Activated naive CD4-positive, alpha-beta T cell (primary cell): Measurements from ENCODE around the gene E2F3.
"Not testable (repeated sequence)": the region's sequence is repeated elsewhere in the genome, so short reads cannot be mapped to it uniquely, and the experiment has no call there.

Source experiments
- DNase-seq, 4 experiments: peaks; one replicate each; lab custom pipeline; 2025; lab: John Stamatoyannopoulos, UW

Gene E2F3

GRCh38 chr6:20467437-20467836 lies 65.8 kb downstream of the E2F3 start:
- DNase-seq = no peak

- DNase-seq = no peak
Measured at GRCh38 chr6:20468209-20468608, 66.5 kb downstream of the E2F3 start.

- DNase-seq = no peak
Measured at GRCh38 chr6:20472748-20473147, 71.1 kb downstream of the E2F3 start.

GRCh38 chr6:20473518-20473917 lies 71.8 kb downstream of the E2F3 start:
- DNase-seq = no peak

- no peak for DNase-seq
Measured at GRCh38 chr6:20474874-20475542, 73.3 kb downstream of the E2F3 start.

- no peak for DNase-seq
Measured at GRCh38 chr6:20476501-20477043, 74.9 kb downstream of the E2F3 start.

- DNase-seq = no peak
Measured at GRCh38 chr6:20477485-20477884, 75.8 kb downstream of the E2F3 start.

GRCh38 chr6:20479060-20479459 lies 77.4 kb downstream of the E2F3 start:
- no peak for DNase-seq

- no peak for DNase-seq
Measured at GRCh38 chr6:20479526-20479925, 77.8 kb downstream of the E2F3 start.

GRCh38 chr6:20481281-20481680 lies 79.6 kb downstream of the E2F3 start:
- no peak for DNase-seq

- no peak for DNase-seq
Measured at GRCh38 chr6:20483887-20484497, 82.3 kb downstream of the E2F3 start.

GRCh38 chr6:20486641-20487040 lies 85.0 kb downstream of the E2F3 start:
- no peak for DNase-seq

GRCh38 chr6:20487669-20488375 lies 86.1 kb downstream of the E2F3 start:
- no peak for DNase-seq

- no peak for DNase-seq
Measured at GRCh38 chr6:20490591-20490990, 88.9 kb downstream of the E2F3 start.

GRCh38 chr6:20492099-20492498 lies 90.4 kb downstream of the E2F3 start:
- DNase-seq = no peak

- DNase-seq = no peak
Measured at GRCh38 chr6:20497216-20498040, 95.7 kb downstream of the E2F3 start.

- no peak for DNase-seq
Measured at GRCh38 chr6:20498041-20498385, 96.3 kb downstream of the E2F3 start.

- DNase-seq = no peak
Measured at GRCh38 chr6:20509212-20509611, 107.5 kb downstream of the E2F3 start.

- no peak for DNase-seq
Measured at GRCh38 chr6:20511852-20512251, 110.2 kb downstream of the E2F3 start.

- DNase-seq = not testable (repeated sequence)
Measured at GRCh38 chr6:20525208-20525607, 123.5 kb downstream of the E2F3 start.

- not testable (repeated sequence) for DNase-seq
Measured at GRCh38 chr6:20529086-20529448, 127.4 kb downstream of the E2F3 start.

- DNase-seq = no peak
Measured at GRCh38 chr6:20532881-20533280, 131.2 kb downstream of the E2F3 start.
